Stimulated activated CD8-positive, alpha-beta memory T cell treated with anti-CD3 and anti-CD28 coated beads, Interleukin-7, amount 100 ng/mL, for 48 hours (primary cell): ENCODE results near the gene TSC22D2.
"Not testable (repeated sequence)": the region's sequence is repeated elsewhere in the genome, so short reads cannot be mapped to it uniquely, and the experiment has no call there.

Source experiments
- DNase-seq, 2 donors: peaks; one replicate each; pipeline ENCODE4 v3.0.0-alpha.2; 2020; ENCODE audit warnings: low read depth in 1 of 2; ENCODE audit errors: extremely low read depth in 1 of 2

Gene TSC22D2

DNA sequence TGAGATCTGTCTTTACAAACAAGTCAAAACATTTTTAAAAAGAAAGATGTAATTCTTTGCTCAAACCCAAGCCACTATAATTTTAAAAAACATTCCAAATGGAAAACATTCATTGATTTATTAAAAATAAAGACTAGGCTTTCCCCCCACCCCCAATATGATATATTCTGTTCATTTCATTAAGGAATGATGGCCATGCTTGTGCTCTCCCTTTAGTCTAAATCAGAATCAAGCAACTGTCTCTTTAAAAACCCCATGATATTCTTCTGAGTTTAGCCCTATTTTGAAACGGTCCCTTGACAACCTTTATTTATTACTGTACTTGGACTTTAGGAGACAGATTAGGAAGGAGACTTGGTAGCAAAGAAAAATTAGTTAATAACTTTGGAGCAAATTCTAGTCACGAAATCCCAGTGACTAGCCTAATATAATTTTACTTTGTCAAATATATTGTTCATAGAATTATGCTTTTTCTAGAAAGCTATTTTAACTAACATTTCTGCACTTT is 38.4 kb downstream of the TSC22D2 start:
- DNase-seq: no peak

DNA sequence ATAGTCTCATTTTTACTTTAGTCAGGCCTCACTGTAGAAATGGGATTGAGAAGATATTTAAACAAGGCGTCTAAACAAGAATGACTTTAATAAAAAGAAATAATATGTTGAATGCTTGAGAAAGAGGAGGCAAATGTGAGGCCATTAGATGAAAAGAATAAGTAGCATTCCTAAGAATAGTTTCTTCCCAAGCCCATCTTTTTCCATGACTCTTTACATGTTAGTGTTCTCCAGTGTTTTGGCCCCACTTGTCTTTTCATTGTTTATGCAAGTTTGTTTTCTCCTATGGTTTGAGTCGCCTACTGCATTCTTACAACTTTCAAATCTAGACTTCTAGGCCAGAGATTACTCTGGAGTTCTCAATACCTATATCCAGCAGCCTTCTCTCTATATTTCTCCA is 39.0 kb downstream of the TSC22D2 start:
- no peak for DNase-seq

DNA sequence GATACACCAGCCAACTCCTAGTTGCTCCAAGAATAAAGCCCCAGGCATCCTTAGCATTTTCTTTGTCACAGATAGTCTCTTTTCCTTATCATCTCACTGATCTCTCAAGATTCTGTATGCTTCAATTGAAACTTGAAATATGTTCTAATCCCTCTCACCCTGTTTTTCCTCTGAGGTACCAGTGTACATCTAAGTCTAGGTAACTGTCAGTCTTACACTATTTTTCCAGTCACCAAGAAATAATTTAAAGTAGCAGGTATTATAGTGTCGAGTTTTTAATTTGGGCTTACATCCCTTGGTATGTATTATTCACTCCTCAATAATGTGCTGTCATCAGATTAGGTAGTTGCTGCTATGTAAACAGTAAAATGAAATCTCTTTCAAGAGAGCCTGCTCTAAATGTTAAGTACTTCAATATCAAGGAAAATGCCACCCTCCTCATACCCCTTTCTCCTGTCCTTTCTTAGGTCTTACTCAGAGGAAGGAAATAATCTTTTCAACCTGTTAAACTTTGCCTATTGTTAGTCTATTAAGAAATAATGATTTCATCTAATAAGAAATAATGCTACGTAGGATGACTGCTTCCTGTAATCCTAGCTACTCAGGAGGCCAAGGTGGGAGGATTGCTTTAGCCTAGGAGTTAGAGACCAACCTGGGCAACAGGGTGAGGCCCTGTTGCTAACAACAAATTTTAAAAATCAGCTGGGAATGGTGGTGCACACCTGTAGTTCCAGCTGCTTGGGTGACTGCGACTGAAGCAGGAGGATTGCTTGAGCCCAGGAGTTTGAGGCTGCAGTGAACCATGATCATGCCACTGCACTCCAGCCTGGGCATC is 39.8 kb downstream of the TSC22D2 start:
- DNase-seq: no peak

DNA sequence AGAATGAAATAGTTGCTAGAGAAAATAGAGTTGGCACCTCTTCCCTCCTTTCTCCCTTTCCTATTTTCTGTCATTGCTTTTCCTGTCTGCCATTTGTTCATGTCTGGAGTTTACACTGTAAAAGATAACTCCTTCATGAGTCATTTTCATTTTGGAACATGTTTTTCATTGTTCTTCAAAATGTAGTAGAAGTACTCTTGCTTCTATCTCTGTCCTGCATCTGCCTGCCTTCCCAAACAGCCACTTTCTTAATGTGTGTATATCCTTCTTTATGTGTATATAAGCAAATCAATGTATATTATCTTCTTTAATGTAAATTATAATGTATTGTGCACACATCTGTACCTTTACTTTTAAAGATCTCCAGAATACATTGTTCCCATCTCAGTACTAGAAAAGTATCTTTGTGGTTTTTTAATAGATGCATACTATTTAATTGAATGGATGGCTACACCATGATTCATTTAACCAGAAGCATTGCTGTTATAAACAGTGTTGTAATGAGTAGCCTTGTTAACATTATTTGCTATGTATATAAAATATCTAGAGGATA is 41.1 kb downstream of the TSC22D2 start:
- no peak for DNase-seq

DNA sequence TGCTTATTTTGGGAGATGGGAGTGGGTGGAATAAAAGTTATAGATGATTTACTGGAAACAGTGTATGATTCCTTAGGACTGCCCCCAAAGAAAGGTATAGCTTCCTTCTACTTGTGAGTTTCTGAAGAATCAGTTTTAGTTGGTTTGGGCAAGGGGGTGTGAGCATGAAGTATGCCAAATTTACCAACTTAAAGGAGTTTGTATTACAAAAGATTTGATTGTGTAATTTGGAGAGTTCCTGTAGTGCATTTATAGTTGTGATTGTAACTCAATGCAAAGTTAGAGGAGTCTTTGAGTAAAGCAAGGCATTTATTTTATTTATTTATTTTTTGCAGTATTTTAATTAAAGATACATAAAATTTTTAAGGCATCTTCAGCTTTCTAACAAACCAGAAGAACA is 42.8 kb downstream of the TSC22D2 start:
- DNase-seq: no peak

DNA sequence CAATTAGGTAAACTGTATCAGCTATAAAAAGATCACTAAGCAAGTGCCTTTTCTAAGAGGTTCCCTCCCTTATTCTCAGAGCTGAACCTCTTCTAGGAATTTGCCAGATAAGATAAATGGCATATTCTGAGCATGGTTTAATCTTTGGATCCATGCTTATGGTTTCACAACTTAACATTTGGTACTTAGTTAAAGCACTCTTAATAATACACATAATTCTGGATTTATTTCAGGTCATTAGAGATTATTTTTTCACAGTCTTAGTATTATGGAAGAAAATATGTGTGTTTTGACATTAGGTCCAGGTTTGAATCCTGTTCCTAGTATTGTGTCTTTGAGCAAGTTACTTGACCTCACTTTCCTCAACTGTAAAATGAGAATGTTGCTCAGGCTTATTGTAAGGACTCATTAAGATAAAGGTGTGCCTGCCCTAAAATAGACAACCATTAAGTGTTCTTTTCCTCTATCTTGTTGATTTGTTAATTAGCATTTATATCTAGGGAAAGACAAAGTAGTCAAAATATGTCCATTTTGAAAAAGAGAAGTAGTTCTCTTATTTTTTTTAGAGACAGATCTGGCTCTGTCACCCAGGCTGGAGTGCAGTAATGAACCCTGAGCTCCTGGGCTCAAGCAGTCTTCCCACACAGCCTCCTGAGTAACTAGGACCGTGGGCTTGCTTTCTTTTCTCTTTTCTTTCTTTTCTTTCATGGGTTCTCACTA is 43.4 kb downstream of the TSC22D2 start:
- no peak for DNase-seq

DNA sequence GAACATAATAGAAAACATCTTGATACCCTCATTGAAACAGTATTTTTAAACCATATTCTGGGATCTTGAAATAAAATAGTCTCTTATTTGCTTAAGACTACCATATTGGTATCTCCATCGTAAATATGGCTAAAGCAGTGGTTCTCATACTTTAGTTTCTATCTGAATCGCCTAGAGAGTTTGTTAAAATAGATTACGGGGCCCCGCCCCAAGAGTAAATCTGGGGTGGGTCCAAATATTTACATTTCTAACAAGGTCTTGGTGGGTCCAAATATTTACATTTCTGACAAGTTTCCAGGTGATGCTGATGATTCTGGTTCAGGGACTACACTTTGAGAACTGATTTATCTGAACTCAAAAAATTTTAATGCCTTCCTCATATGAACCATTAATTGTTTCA is 45.3 kb downstream of the TSC22D2 start:
- DNase-seq: no peak

DNA sequence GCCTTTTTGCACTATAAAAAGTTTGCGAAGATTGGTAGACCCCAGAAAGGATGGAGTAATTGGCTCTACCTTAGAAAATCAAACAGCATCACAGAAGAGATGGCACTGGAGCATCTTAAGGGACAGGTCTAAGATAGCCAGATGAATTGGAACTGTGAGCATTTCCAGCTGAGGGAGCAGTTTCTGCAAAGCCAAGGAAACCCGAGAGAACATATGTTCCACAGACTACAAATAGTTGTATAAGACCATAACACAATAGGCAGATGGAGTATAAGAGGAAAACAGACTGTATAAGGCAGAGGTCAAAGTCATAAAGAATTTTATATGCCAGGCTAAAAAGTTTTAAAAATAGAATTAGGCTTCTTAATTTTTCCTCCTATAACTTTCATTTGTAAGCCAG is 46.0 kb downstream of the TSC22D2 start:
- DNase-seq: no peak

DNA sequence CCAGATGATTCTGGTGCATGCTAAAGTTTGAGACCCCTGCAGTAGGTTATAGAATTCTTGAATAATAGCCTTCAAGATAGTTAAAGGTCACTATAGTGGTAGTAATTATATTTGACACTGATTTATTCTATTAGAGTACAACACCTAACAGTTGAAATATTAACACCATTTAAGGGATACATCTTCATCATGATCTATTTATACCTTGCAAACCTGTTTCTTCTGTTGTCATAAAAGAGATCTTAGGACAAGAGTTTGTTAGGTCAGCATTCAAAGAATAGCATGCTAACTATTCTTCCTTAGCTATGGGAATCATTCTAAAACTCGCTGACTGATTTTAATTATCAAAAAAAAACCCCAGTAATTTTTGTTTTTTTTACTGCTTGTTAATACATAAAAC is 46.5 kb downstream of the TSC22D2 start:
- no peak for DNase-seq

DNA sequence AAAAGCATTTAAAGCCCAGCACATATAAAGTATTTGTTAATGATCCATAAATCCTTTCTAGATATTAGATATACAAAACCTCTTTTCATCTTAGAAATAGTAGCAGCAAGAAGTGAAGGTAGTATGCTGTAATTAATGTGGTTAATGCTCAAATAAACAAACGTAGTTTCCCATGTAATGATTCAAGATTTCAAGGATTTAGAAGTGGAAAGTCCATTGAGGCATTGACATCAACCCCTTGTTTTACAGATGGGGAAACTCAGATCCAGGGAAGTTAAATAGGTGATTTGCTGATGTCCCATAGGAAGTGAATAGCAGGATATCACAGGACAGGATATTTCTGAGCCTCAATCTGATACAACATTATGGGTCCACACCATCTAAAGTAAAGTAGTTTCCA is 47.2 kb downstream of the TSC22D2 start:
- no peak for DNase-seq

DNA sequence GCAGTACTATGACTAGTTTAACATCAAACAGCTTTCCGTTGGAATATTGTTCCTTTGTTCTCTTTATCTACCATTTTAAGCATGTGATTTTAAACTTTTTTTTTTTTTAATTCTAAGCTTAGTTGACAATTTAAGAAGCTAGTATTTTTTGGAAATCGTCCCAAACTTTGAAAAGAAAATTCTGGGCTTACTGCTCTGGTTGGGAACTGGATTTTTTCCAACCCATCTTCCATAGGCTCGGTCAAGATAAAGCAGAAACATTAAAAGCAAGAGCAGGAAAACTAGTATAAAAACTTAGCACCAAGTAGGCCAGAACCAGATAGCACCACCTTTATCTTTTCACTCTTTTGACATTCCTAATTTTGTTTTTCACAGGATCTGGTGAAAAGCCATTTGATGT is 49.9 kb downstream of the TSC22D2 start:
- DNase-seq: no peak

DNA sequence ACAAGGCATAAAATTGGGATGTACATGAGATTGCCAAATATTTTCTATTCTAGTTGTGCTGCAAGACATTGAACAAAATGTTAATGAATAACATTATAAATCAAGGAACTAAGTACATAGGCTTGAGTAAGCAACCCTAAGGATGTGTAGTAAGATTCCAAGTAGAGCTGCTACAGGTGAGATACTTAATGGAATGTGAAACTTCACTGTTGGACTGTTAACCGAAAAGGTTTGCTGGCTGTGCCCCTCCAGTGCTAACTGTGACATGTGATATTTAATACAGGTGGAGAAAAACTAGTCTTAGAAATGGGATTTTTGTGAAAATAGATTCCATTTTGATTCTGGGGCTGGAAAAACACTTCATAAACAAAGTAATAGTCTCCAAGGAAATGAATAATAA is 52.4 kb downstream of the TSC22D2 start:
- DNase-seq: no peak

DNA sequence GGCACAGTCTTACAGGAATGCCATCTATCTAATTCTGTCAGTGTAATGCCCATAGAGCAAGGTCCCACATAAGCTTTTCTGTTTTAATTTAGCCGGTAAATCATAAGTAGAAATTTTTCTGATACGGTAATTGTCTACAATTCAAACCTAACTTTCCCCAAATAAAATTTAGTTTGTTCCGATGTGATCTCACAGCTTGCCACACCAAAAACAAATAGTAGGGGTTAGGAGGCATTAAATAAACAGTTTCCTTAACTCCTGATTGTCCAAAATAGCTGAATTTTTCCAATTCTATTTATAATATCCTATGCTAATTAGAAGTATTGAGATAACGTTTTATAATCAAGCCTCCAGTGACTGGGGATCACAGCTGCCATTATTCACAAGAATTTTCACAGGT is 53.3 kb downstream of the TSC22D2 start:
- DNase-seq: no peak

DNA sequence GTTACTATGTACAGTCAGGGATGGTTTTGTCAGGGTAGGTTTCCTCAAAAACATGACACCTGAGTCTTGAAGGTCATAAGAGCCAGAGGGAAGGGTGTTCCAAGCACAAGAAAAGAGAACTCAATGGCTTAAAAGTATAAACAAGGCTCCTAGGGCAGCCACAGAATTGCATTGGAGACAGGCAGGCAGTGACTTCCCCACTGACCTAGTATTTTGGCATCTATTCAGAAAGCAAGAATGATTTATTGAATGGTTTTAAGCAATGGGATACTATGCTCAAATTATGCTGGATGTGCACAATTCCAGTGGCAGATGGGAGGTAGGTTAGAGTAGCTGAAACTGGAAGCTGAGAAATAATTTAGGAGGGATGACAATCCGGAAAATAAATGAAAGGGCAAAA is 54.0 kb downstream of the TSC22D2 start:
- DNase-seq: no peak

DNA sequence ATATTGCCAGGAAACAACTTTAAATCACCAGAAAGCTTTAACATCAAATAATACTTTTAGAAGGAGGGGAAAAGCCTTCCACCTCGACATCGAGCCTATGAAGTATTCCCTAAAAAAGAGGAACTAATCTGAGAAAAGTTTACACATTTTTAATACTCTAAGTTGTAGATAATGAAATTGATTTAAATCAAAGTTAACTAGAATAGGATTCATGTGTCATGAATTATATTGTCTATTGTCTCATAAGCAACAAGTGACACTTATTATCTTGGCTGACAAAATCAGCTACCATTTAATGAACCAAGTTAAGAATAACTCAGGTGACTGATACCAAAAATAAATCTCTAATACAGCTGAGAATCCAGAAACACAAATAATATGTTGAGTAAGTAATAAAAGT is 56.6 kb downstream of the TSC22D2 start:
- DNase-seq: no peak

DNA sequence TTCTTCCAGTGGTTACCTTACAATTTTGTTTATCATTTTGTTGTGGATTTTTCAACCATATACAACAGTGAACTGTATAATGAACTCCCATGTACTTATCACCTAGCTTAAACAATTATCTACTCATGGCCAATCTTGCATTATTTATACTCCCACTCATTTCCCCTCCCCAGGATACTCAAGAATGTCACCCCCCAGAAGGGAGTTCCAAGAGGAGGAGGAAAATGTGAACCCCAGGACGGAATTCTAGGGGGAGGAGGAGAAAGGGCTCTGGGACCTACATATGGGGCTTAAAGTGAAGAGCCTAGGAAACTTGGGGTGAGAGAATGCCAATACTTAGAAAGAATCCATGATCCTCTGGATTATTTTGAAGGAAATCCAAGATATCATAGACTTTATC is 59.3 kb downstream of the TSC22D2 start:
- no peak for DNase-seq

DNA sequence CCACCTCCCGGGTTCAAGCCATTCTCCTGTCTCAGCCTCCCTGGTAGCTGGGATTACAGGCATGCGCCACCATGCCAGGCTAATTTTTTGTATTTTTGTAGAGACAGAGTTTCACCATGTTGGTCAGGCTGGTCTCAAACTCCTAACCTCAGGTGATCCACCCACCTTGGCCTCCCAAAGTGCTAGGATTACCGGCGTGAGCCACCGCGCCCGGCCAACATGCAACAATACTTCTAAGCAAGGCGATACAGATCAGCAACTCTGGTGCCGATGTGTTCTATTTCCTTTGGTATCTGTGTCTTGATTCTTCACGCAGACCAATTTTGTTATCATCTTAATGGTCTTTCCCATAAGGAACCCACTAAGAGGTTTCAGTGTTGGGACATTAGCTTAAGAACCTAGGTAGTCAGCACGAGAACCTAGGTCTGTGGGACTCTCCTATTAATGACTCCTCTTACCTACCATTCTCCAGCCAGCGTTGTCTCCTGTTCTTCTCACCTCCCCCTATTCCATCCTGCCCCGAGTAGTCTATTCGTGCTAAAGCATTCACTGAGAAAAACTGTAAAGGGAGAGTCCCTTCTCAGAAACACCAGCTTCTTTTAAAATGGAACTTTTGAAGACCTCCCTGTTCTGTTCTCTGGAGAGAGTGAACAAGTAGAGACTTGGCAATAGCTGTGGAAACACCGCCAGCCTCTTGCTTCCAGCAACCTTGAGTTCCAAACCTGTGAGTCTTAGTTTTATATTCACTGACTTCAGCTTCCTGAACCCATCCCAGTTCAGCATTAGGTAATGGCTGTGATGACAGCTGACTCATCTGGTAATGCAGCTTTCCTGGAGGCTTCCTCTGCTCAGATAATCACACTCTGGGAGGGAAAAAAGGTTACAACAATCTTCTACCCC is 61.2 kb downstream of the TSC22D2 start:
- DNase-seq: no peak

DNA sequence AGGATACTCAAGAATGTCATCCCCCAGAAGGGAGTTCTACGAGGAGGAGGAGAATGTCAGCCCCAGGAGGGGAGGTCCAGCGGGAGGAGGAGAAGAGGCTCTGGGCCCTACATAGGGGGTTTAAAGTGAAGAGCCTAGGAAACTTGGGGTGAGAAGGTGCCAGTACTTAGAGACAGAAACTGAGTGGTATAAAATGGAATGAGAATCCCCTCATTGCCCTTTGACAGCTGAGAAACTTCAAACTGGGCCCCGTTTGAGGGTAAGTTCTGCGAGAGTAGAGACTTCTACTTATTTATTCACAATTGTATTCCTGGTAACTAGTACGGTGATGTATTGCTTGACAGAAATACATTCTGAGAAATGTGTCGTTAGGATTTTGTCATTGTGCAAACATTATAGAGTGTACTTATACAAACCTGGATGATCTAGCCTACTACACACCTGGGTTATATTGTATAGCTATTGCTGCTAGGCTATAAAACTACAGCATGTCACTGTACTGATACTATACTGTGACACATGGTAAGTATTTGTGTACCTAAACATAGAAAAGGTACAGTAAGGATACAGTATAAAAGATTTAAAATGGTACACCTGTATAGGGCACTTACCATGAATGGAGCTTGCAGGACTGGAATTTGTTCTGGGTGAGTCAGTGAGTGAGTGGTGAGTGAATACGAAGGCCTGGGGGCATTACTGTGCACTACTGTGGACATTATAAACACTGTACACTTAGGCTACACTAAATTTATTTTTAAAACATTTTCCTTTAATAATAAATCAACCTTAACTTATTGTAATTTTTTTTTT is 62.0 kb downstream of the TSC22D2 start:
- DNase-seq: no peak

DNA sequence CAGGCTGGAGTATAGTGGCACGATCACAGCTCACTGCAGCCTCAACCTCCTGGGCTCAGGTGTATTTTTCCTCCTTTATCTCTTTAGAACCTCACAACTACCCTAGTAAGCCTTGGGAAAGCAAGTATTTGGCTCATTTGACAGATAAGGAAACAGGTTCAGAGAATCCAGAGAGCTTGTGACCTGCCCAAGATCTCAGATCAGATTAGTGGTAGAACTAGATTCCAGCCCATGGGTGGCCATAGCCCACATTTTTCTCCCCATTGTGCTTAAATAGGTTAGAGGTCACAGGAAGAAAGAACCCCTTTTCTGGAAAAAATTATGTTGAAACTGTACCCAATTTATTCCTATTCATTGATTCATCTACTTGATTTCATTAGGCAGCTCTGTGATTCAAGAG is 64.3 kb downstream of the TSC22D2 start:
- DNase-seq: no peak

DNA sequence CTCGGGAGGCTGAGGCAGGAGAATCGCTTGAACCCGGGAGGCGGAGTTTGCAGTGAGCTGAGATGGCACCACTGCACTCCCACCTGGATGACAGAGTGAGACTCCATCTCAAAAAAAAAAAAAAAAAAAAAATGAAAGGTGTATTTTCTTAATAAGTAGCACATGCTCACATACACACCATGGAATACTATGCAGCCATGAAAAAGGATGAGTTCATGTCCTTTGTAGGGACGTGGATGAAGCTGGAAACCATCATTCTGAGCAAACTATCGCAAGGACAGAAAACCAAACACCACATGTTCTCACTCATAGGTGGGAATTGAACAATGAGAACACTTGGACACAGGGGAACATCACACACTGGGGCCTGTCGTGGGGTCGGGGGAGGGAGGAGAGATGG is 65.1 kb downstream of the TSC22D2 start:
- not testable (repeated sequence) for DNase-seq
